HG02884 (cell line): ENCODE results near the gene INTS11.

ENCODE experiments used
- ATAC-seq: cut with Tn5 transposase; IDR thresholded peaks from one replicate; pipeline ENCODE4 v1.9.1; 2021; ENCODE audit warnings: mild to moderate bottlenecking, moderate library complexity; ENCODE audit not compliant: unreplicated experiment

Gene INTS11

GRCh38 chr1:1303736-1304135 lies 20.7 kb downstream of the INTS11 start:
- no peak for ATAC-seq

GRCh38 chr1:1302951-1303509 lies 21.4 kb downstream of the INTS11 start:
- ATAC-seq = no peak

- ATAC-seq = no peak
These were observed 22.4 kb downstream of the INTS11 start for GRCh38 chr1:1302006-1302430.

GRCh38 chr1:1300352-1300739 lies 24.1 kb downstream of the INTS11 start:
- no peak for ATAC-seq

- ATAC-seq = no peak
These were observed 24.6 kb downstream of the INTS11 start for GRCh38 chr1:1299686-1300351.

GRCh38 chr1:1298861-1299685 lies 25.4 kb downstream of the INTS11 start:
- ATAC-seq = no peak

DNA sequence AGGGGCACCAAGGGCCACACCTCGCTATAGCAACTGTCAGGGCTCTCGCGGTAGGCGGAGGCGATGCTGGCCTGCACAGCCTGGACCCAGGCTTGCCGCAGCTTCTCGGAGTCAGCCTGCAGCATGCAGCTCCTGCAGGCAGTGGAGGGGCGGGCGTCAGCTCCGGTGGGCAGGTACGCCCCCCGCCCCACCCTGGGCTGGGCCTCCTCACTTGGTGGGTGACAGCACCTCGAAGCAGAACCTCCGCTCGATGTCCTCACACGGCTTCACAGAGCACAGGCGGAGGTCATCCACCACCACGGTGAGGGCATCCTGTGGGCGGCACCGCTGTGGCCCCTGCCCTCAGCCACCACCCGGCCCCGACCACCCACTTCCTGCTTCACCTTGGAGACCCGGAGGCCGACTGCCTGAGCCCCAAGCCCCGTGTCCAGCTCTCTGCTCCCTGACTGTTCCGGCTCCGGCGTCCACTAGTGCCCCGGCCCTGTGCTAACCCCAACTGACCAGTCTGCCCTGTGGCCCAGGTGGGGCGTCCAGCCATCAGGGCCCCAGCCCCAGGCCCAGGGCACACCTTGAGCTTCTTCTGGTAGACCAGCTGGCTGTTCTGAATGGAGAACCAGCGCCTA lies 26.5 kb downstream of the INTS11 start:
- no peak for ATAC-seq

- no peak for ATAC-seq
These were observed 28.1 kb downstream of the INTS11 start for GRCh38 chr1:1296070-1297061.

GRCh38 chr1:1295154-1295923 lies 29.1 kb downstream of the INTS11 start:
- no peak for ATAC-seq

- no peak for ATAC-seq
These were observed 30.1 kb downstream of the INTS11 start for GRCh38 chr1:1294250-1294890.

DNA sequence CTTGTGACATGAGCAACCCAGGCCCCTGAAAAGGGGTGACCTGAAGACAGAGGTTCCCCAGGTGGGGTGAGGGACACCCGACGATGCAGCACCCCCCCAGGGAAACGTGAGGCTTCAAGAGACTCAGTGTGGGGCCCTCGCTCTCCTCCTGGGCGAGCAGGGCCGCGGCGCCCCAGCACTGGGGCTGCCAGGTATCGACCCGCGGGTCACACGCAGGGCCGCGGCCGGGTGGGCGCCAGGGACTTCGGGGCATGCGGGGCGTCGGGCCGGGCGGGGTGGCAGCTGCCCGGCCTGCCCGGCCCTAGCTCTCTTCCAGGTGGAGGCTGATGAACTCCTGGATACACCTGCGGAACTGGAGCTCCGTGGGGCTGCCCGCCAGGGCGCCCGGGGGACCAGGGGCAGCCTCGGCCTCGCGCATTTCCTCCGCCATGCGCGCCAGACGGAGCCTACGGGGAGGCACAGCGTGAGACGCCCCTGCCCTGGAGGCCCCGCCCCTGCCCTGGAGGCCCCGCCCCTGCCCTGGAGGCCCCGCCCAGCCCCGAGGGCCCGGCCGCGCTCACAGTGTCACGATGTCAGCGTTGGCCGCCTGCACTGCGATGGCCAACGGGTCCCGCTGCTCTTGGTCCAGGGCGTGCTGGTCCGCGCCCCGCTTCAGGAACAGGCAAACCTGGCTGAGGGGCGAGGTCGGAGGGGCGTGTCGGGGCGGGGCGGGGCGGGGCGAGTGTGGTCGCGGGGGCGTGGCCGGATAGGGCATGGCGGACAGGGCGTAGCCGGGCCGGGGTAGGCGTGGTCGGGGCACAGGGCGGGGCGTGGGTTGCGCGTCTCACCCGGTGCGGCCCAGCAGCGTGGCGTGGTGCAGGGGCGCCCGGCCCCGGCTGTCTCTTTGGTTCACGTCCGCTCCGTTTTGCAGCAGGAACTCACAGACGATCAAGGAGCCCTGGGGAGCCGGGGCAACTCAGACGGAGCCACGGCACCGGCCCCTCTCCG lies 30.9 kb downstream of the INTS11 start:
- no peak for ATAC-seq

- no peak for ATAC-seq
These were observed 31.6 kb downstream of the INTS11 start for GRCh38 chr1:1292851-1293250.

DNA sequence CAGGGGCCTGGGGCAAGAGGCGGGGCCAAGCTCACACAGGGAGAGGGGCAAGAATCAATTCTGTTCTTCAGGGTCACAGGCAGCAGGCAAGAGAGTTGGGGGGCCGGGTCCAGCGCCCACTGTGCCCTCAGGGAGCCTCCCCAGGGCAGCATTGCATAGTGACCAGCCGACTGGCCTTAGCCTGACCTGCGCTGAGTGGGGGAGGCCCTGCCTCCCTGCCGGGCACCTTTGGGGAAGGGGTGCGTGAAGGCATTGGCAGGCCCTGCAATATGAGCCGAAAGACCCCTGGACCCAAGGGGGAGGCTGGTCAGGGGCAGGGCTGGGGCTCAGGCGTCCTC lies 32.0 kb downstream of the INTS11 start:
- no peak for ATAC-seq

GRCh38 chr1:1291548-1292441 lies 32.7 kb downstream of the INTS11 start:
- no peak for ATAC-seq

GRCh38 chr1:1291023-1291528 lies 33.4 kb downstream of the INTS11 start:
- ATAC-seq = no peak

- ATAC-seq = no peak
These were observed 34.2 kb downstream of the INTS11 start for GRCh38 chr1:1290238-1290731.
